SU-DHL-6 (cell line): ENCODE results near the gene FAM20C.

Source experiments
- EZH2phosphoT487 ChIP-seq: fragments of 200-600 bp; sonication (generic), shearing (Covaris generic); conservative IDR thresholded peaks from 2 replicates; pipeline ENCODE4 v1.6.1; 2018; ENCODE audit warnings: mild to moderate bottlenecking, antibody characterized with exemption, low read length, moderate library complexity, mixed read lengths
- TF ChIP-seq, protein P1 (sequence below): fragments of 200-600 bp; sonication (generic); IDR thresholded peaks from one replicate; pipeline ENCODE4 v1.5.1; 2017; ENCODE audit warnings: antibody characterized with exemption, mild to moderate bottlenecking, low read length, moderate library complexity; ENCODE audit not compliant: insufficient read depth, poor library complexity, severe bottlenecking

DNA sequence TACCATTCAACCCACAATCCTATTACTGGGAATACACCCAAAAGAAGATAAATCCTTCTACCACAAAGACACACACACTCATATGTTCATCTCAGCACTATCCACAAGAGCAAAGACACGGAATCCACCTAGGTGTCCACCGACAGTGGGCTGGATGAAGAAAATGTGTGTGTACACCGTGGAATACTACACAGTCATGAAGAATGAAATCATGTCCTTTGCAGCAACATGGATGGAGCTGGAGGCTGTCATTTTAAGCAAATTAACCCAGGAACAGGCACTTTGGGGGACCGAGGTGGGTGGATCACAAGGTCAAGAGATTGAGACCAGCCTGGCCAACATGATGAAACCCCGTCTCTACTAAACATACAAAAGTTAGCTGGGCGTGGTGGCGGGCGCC, 89.3 kb downstream of the FAM20C start:
- TF ChIP-seq, protein P1, sequence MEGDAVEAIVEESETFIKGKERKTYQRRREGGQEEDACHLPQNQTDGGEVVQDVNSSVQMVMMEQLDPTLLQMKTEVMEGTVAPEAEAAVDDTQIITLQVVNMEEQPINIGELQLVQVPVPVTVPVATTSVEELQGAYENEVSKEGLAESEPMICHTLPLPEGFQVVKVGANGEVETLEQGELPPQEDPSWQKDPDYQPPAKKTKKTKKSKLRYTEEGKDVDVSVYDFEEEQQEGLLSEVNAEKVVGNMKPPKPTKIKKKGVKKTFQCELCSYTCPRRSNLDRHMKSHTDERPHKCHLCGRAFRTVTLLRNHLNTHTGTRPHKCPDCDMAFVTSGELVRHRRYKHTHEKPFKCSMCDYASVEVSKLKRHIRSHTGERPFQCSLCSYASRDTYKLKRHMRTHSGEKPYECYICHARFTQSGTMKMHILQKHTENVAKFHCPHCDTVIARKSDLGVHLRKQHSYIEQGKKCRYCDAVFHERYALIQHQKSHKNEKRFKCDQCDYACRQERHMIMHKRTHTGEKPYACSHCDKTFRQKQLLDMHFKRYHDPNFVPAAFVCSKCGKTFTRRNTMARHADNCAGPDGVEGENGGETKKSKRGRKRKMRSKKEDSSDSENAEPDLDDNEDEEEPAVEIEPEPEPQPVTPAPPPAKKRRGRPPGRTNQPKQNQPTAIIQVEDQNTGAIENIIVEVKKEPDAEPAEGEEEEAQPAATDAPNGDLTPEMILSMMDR = no peak
- no peak for TF ChIP-seq EZH2phosphoT487
